ENCODE measurements around the gene BCAS3. TPM values are rescaled to one million over a fixed set of nuclear protein-coding genes. Genes with fewer than 3 reads are reported as not detected.

The BCAS3 gene
- polyA plus RNA-seq, 3 donors from 2014 or later, result 26.3 to 53.8 (median 50.1) TPM

DNA sequence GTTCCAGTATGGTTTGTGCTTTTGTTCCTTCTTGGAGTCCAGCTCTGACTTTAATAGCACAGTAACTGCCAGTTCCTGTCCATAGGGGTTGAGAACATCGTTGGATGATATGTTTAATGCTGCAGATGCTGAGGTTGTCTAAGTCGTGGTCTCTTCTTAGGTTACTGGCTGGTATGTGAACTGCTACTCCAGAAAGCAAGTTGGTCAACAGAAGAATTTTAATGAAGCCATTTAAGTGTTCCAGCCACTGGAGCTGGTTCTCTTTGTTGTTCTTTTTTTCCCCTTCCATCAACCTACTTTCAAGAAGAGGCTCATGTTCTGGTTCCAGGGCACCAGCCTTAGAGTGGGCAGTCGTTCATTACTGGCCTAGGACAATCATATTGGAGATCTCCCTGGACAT lies 581.7 kb downstream of the BCAS3 start:
- no peak overlapping the region for H3K4me3 Mint-ChIP-seq
- no peaks in the 10 kb centered on the region for H3K27me3 Mint-ChIP-seq (ENCODE audit: low read depth in 3 of 3)
- H3K9me3 Mint-ChIP-seq, result no peaks in the 10 kb centered on the region
- no peak for DNase-seq
- no peaks in the 10 kb centered on the region for H3K4me1 Mint-ChIP-seq
- H3K36me3 Mint-ChIP-seq, result peaks cover 0 to 13% (median 0%) of the 10 kb centered on the region in 3 donors
- H3K27ac Mint-ChIP-seq, result no peak overlapping the region

GRCh38 chr17:61260071-61260797 lies 582.6 kb downstream of the BCAS3 start:
- DNase-seq, result no peak
- Mint-ChIP-seq H3K9me3 (no peaks in the 10 kb centered on the region), H3K4me1 (no peaks in the 10 kb centered on the region), H3K36me3 (peaks cover 0 to 7% (median 0%) of the 10 kb centered on the region in 3 donors), H3K4me3 (no peak overlapping the region), H3K27ac (no peak overlapping the region), H3K27me3 (ENCODE audit: low read depth in 3 of 3) (no peaks in the 10 kb centered on the region)

GRCh38 chr17:61261001-61261637 lies 583.5 kb downstream of the BCAS3 start:
- Mint-ChIP-seq H3K4me3 (no peak overlapping the region), H3K9me3 (no peaks in the 10 kb centered on the region), H3K27ac (peak overlapping the region in 2 of 6 donors; percentile 1 to 23), H3K27me3 (ENCODE audit: low read depth in 3 of 3) (no peaks in the 10 kb centered on the region), H3K4me1 (no peaks in the 10 kb centered on the region), H3K36me3 (peaks cover 0 to 4% (median 0%) of the 10 kb centered on the region in 3 donors)
- no peak for DNase-seq

GRCh38 chr17:61265397-61265796 lies 587.7 kb downstream of the BCAS3 start:
- H3K27ac Mint-ChIP-seq, result no peak overlapping the region
- H3K9me3 Mint-ChIP-seq, result no peaks in the 10 kb centered on the region
- no peak for DNase-seq
- no peaks in the 10 kb centered on the region for H3K36me3 Mint-ChIP-seq
- no peaks in the 10 kb centered on the region for H3K4me1 Mint-ChIP-seq
- no peak overlapping the region for H3K4me3 Mint-ChIP-seq
- peaks cover 0 to 1% (median 0%) of the 10 kb centered on the region in 3 donors for H3K27me3 Mint-ChIP-seq (ENCODE audit: low read depth in 3 of 3)

DNA sequence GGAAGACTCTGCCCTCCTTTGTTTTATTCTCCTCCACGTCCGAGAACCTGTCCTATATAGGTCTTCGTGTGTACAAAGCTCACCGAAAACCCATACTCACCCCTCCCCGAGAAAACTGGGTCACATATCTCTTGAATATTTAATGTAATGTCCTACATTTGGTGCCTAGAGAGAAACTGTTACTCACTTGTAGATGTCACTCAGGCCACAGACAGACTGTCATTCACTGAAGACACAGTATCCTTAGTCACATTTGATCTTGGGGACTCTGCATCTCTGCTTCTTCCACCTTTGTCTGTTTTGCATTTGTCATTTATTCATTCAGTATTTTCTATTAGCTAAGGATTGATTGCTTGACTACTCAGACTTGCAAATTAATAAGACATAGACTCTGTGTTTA lies 590.2 kb downstream of the BCAS3 start:
- Mint-ChIP-seq H3K27me3 (ENCODE audit: low read depth in 3 of 3) (peaks cover 0 to 1% (median 0%) of the 10 kb centered on the region in 3 donors), H3K9me3 (no peaks in the 10 kb centered on the region), H3K4me3 (no peak overlapping the region), H3K4me1 (peaks cover 0 to 4% of the 10 kb centered on the region in 2 donors), H3K36me3 (peaks cover 0 to 3% (median 0%) of the 10 kb centered on the region in 3 donors), H3K27ac (peak overlapping the region in 2 of 6 donors; percentile 8 to 28)
- no peak for DNase-seq

DNA sequence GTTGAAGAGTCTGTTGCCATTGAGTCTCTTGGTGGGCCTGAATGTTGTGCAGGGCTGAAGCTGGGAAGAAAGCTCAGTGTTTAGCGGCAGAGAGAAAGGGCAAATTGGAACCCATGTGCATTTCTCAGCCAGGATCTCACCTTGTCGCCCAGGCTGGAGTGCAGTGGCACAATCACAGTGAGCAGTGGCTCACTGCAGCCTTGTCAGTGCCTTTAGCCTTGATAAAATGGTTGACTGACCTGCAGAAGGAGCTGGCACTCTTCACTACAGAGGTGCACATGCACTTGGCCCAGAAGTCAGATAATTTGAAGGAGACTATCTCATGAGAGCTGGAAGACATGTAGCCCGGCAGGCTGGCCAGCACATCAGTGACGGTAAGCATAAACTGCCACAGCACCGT lies 597.7 kb downstream of the BCAS3 start:
- DNase-seq, result no peak
- peaks cover 13 to 31% of the 10 kb centered on the region in 2 donors for H3K4me1 Mint-ChIP-seq
- H3K9me3 Mint-ChIP-seq, result no peaks in the 10 kb centered on the region
- peaks cover 0 to 13% (median 4%) of the 10 kb centered on the region in 3 donors for H3K36me3 Mint-ChIP-seq
- H3K4me3 Mint-ChIP-seq, result no peak overlapping the region
- no peak overlapping the region for H3K27ac Mint-ChIP-seq
- peaks cover 0 to 4% (median 1%) of the 10 kb centered on the region in 3 donors for H3K27me3 Mint-ChIP-seq (ENCODE audit: low read depth in 3 of 3)

- DNase-seq, result no peak
- peaks cover 0 to 4% (median 1%) of the 10 kb centered on the region in 3 donors for H3K27me3 Mint-ChIP-seq (ENCODE audit: low read depth in 3 of 3)
- H3K9me3 Mint-ChIP-seq, result no peaks in the 10 kb centered on the region
- peaks cover 0 to 13% (median 4%) of the 10 kb centered on the region in 3 donors for H3K36me3 Mint-ChIP-seq
- no peak overlapping the region for H3K4me3 Mint-ChIP-seq
- H3K4me1 Mint-ChIP-seq, result peaks cover 13 to 34% of the 10 kb centered on the region in 2 donors
- peak overlapping the region in 1 of 6 donors; percentile 34 for H3K27ac Mint-ChIP-seq
Observed at GRCh38 chr17:61276806-61277205, 599.2 kb downstream of the BCAS3 start.

DNA sequence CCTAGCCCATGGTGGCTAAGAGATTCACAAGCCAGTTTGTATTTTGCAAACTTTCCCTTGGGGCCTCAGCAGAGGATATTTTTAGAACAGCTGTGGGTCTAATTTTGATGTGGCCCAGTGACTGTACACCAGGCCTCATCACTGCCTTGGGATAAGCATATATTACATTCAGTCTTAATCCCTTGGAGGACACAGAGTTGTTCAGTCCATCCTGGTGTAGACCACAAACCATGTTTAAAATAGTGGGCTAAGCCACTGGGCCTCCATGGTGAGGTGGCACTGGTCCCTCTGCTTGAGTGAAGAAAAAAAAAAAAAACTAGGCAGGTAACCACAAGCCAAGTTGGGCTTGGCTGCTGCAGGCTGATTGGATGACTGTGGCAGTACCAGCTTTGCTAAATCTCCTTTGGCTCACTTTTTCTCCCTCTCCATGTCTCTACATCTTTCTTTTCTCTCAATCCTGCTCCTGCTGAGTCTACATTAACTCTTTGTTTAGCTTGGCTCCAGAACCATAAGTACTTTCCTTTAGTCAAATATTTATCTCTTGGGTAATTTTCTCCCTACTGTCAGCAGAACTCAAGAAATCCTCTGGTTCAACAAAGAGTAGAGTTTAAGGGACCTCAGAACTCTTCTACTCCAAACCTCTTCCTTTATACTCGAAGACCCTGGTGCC lies 602.0 kb downstream of the BCAS3 start:
- Mint-ChIP-seq H3K4me3 (no peak overlapping the region), H3K36me3 (peaks cover 0 to 10% (median 4%) of the 10 kb centered on the region in 3 donors)

DNA sequence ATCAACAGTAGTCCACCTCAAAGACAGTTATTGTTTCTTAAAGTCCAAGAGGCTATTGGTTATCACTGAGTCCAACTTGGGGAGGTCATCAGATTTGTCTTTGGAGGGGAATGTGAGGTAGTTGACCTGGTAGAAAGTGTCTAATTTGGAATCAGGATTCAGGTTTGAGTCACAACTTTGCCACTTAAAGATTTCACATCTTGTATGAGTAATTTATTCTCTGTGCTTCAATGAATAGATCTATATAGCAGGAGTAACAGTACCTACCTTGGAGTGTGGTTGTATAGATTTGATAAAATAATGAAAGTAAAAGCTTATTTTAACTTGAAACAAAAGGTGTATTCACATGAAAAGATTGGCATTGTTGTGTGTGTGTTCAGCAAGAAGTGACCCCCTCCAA lies 602.7 kb downstream of the BCAS3 start:
- no peak overlapping the region for H3K27ac Mint-ChIP-seq
- no peaks in the 10 kb centered on the region for H3K9me3 Mint-ChIP-seq
- peaks cover 0 to 10% (median 4%) of the 10 kb centered on the region in 3 donors for H3K36me3 Mint-ChIP-seq
- no peak overlapping the region for H3K4me3 Mint-ChIP-seq
- DNase-seq, result no peak
- peaks cover 0 to 3% (median 2%) of the 10 kb centered on the region in 3 donors for H3K27me3 Mint-ChIP-seq (ENCODE audit: low read depth in 3 of 3)
- peaks cover 35 to 54% of the 10 kb centered on the region in 2 donors for H3K4me1 Mint-ChIP-seq

More for the DNA sequence above, 602.0 kb downstream of the BCAS3 start:
- Mint-ChIP-seq H3K27ac (peak overlapping the region in 4 of 6 donors; percentile 10 to 61 (median 28)), H3K27me3 (ENCODE audit: low read depth in 3 of 3) (peaks cover 0 to 6% (median 2%) of the 10 kb centered on the region in 3 donors), H3K9me3 (no peaks in the 10 kb centered on the region), H3K4me1 (peaks cover 28 to 47% of the 10 kb centered on the region in 2 donors)
- no peak for DNase-seq

DNA sequence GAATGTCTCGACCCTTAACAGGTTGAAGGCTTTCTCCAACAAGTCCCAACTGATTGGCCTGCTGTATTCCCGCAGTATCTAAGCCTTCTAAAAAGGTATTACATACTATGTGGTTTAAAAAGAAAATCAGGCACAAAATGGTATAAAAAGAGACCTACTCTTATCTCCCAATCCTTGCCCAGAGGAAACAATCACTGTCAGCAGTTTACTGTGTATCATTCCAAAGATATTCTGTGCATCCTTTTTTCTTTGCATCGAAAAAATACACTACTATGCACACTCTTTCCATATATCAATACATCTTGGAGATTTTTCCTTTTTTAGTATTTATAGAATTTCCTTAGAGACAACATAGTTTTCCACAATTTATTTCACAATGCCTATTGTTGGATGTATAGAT lies 603.2 kb downstream of the BCAS3 start:
- Mint-ChIP-seq H3K36me3 (peaks cover 0 to 10% (median 4%) of the 10 kb centered on the region in 3 donors), H3K4me1 (peaks cover 40 to 60% of the 10 kb centered on the region in 2 donors), H3K4me3 (no peak overlapping the region), H3K27me3 (ENCODE audit: low read depth in 3 of 3) (peaks cover 0 to 2% (median 2%) of the 10 kb centered on the region in 3 donors), H3K27ac (no peak overlapping the region), H3K9me3 (no peaks in the 10 kb centered on the region)
- DNase-seq, result no peak

GRCh38 chr17:61282377-61282776 lies 604.7 kb downstream of the BCAS3 start:
- Mint-ChIP-seq H3K27ac (no peak overlapping the region), H3K4me1 (peaks cover 54 to 73% of the 10 kb centered on the region in 2 donors), H3K4me3 (no peak overlapping the region), H3K27me3 (ENCODE audit: low read depth in 3 of 3) (peaks cover 0 to 2% (median 2%) of the 10 kb centered on the region in 3 donors), H3K9me3 (no peaks in the 10 kb centered on the region), H3K36me3 (peaks cover 0 to 8% (median 4%) of the 10 kb centered on the region in 3 donors)
- DNase-seq, result no peak

DNA sequence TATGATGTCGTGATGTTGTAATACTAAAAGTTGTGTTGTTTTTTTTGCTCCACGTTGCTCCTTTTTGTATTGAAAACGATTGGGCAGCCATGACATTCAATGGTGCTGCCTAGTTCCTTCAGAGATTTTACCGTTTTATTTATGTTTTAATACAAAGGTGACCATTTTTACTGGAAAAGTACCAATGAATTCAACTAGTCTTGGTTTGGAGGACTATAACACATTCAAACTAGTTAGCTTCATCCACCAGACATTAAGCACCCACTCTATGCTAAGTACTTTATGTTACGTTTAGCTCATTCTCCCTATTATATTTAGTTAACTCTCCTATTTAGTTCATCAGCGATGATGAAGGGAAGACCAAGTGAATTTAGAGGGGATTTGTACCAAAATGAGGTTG lies 605.4 kb downstream of the BCAS3 start:
- H3K27ac Mint-ChIP-seq, result no peak overlapping the region

DNA sequence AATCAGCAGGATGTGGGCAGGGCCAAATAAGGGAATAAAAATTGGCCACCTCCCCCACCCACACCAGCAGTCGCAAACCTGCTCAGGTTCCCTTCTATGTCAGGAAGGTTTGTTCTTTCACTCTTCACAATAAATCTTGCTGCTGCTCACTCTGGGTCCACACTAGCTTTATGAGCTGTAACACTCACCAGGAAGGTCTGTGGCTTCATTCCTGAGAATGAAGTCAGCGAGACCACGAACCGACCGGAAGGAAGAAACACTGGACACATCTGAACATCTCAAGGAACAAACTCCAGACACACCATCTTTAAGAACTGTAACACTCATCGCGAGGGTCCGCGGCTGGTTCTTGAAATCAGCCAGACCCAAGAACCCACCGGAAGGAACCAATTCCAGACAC lies 606.5 kb downstream of the BCAS3 start:
- H3K27ac Mint-ChIP-seq, result peak overlapping the region in 2 of 6 donors; percentile 17 to 84

More for the DNA sequence above, 605.4 kb downstream of the BCAS3 start:
- Mint-ChIP-seq H3K36me3 (peaks cover 0 to 4% (median 4%) of the 10 kb centered on the region in 3 donors), H3K9me3 (no peaks in the 10 kb centered on the region), H3K4me3 (no peak overlapping the region), H3K4me1 (peaks cover 51 to 69% of the 10 kb centered on the region in 2 donors), H3K27me3 (ENCODE audit: low read depth in 3 of 3) (peaks cover 0 to 2% (median 2%) of the 10 kb centered on the region in 3 donors)
- DNase-seq, result no peak

More for the DNA sequence above, 606.5 kb downstream of the BCAS3 start:
- Mint-ChIP-seq H3K4me1 (peaks cover 53 to 62% of the 10 kb centered on the region in 2 donors), H3K36me3 (peaks cover 0 to 4% (median 0%) of the 10 kb centered on the region in 3 donors), H3K27me3 (ENCODE audit: low read depth in 3 of 3) (peaks cover 0 to 2% (median 2%) of the 10 kb centered on the region in 3 donors), H3K4me3 (peak overlapping the region in 1 of 5 donors; percentile 50), H3K9me3 (no peaks in the 10 kb centered on the region)
- no peak for DNase-seq

Measured in immature natural killer cell (primary cell).